HepG2 (cell line): ENCODE measurements around the gene SLC25A11. TPM values are rescaled to one million over a fixed set of nuclear protein-coding genes. Genes with fewer than 3 reads are reported as not detected.

Source experiments
- BCL3 ChIP-seq: sonication (generic); formaldehyde crosslinking; IDR thresholded peaks from 2 replicates; pipeline ENCODE4 v1.5.1; 2020; ENCODE audit warnings: mild to moderate bottlenecking, missing genetic modification reagents, moderate library complexity
- CEBPG ChIP-seq: IDR thresholded peaks from 2 replicates; pipeline ENCODE4 v1.6.1; 2016
- DNMT1 ChIP-seq: sonication (generic); formaldehyde crosslinking; IDR thresholded peaks from 2 replicates; pipeline ENCODE4 v1.5.1; 2020; ENCODE audit warnings: mild to moderate bottlenecking, missing genetic modification reagents
- ELF3 ChIP-seq: IDR thresholded peaks from 2 replicates; pipeline ENCODE4 v1.6.1; 2016; ENCODE audit warnings: missing genetic modification reagents, missing compliant biosample characterization
- ERF ChIP-seq: IDR thresholded peaks from 2 replicates; pipeline ENCODE4 v1.6.1; 2018; ENCODE audit warnings: missing biosample characterization, missing genetic modification reagents
- KLF12 ChIP-seq: sonication (generic); formaldehyde crosslinking; IDR thresholded peaks from 2 replicates; pipeline ENCODE4 v1.4.0; 2020; ENCODE audit warnings: missing genetic modification reagents, borderline replicate concordance
- MED13 ChIP-seq: sonication (generic); formaldehyde crosslinking; IDR thresholded peaks from 2 replicates; pipeline ENCODE4 v1.5.0; 2020; ENCODE audit warnings: missing genetic modification reagents
- PRDM15 ChIP-seq: sonication (generic); formaldehyde crosslinking; IDR thresholded peaks from 2 replicates; pipeline ENCODE4 v1.4.0; 2020; ENCODE audit warnings: missing genetic modification reagents
- RBM39 ChIP-seq: fragments of 200-400 bp; formaldehyde crosslinking; IDR thresholded peaks from one replicate; pipeline ENCODE4 v1.6.1; 2018; ENCODE audit warnings: antibody characterized with exemption, mild to moderate bottlenecking, low read depth, low read length; ENCODE audit not compliant: poor library complexity, severe bottlenecking
- THAP8 ChIP-seq: sonication (generic); formaldehyde crosslinking; IDR thresholded peaks from 2 replicates; pipeline ENCODE4 v1.5.1; 2020; ENCODE audit warnings: missing genetic modification reagents, mild to moderate bottlenecking, borderline replicate concordance
- ZBTB10 ChIP-seq: sonication (generic); formaldehyde crosslinking; IDR thresholded peaks from 2 replicates; pipeline ENCODE4 v1.4.0; 2020; ENCODE audit warnings: missing genetic modification reagents, borderline replicate concordance
- ZNF275 ChIP-seq: sonication (generic); formaldehyde crosslinking; IDR thresholded peaks from 2 replicates; pipeline ENCODE4 v1.8.0; 2022; ENCODE audit warnings: missing genetic modification reagents, mild to moderate bottlenecking, inconsistent platforms, borderline replicate concordance
- ZNF550 ChIP-seq: sonication (generic); formaldehyde crosslinking; IDR thresholded peaks from 2 replicates; pipeline ENCODE4 v1.4.0; 2020; ENCODE audit warnings: mild to moderate bottlenecking, missing genetic modification reagents, borderline replicate concordance
- ZNF564 ChIP-seq: sonication (generic); formaldehyde crosslinking; IDR thresholded peaks from 2 replicates; pipeline ENCODE4 v1.8.1; 2023; ENCODE audit warnings: mild to moderate bottlenecking, missing genetic modification reagents
- ZNF713 ChIP-seq: sonication (generic); formaldehyde crosslinking; IDR thresholded peaks from 2 replicates; pipeline ENCODE4 v1.4.0; 2020; ENCODE audit warnings: mild to moderate bottlenecking, missing genetic modification reagents
- polyA plus RNA-seq, 8 experiments: library from polyadenylated mRNA; depleted of rRNA in 3 of 8; stranded (reverse) in 7 of 8; unstranded in 1 of 8; fragments of >200 nt; fragmentation: Illumina TruSeq in 4 of 8; extraction: Trizol in 4 of 8; gene quantifications; 2 replicates each; pipeline versions ENCODE4 v1.2.1 to v1.2.3, GENCODE V29; 2011 to 2016; ENCODE audit warnings: low read depth in 4 of 8, missing spikeins in 1 of 8, mixed read lengths in 1 of 8; ENCODE audit not compliant: insufficient read depth in 1 of 8
- total RNA-seq, 5 experiments: library from RNA; depleted of rRNA; stranded (reverse); fragments of >200 nt; fragmentation: Illumina TruSeq; extraction: Trizol; gene quantifications; 2 replicates each; pipeline ENCODE4 v1.2.3, GENCODE V29; 2016; ENCODE audit warnings: low read depth in 1 of 5

Gene SLC25A11
- total and polyA plus RNA-seq, 2 of the 13 experiments (the other 11 are each of a cell fraction or from before 2014, with no cell fraction given), result 35.4 to 47.2 TPM

- TF ChIP-seq BCL3 (peak; percentile 93), MED13 (CRISPR knock-in tag) (peak; percentile 28; the same call in 1 of the 2 replicates), ZNF713 (CRISPR knock-in tag) (0 out of 2 replicates have a peak, but pooled peaks have one; percentile 47), RBM39 (peak; percentile 82), ZBTB10 (CRISPR knock-in tag) (peak; percentile 78; the same call in 1 of the 2 replicates), ERF (CRISPR knock-in tag) (no peak), ZNF564 (CRISPR knock-in tag) (0 out of 2 replicates have a peak, but pooled peaks have one; percentile 43), ELF3 (CRISPR knock-in tag) (peak; percentile 87), ZNF550 (CRISPR knock-in tag) (no peak; the same call in 1 of the 2 replicates), KLF12 (CRISPR knock-in tag) (0 out of 2 replicates have a peak, but pooled peaks have one; percentile 58), DNMT1 (peak; percentile 21; the same call in 1 of the 2 replicates), CEBPG (peak; percentile 76), THAP8 (CRISPR knock-in tag) (0 out of 2 replicates have a peak, but pooled peaks have one; percentile 44), PRDM15 (CRISPR knock-in tag) (peak; percentile 45; the same call in 1 of the 2 replicates), ZNF275 (peak; percentile 58; the same call in 1 of the 2 replicates)
- TF ChIP-seq, all 625 proteins: peak for 219
Measured at GRCh38 chr17:4948166-4948930, 8.5 kb upstream of the SLC25A11 start, which contains the start of gene PFN1 (continued).
